ENCODE results near the gene PRRX2.

DNA sequence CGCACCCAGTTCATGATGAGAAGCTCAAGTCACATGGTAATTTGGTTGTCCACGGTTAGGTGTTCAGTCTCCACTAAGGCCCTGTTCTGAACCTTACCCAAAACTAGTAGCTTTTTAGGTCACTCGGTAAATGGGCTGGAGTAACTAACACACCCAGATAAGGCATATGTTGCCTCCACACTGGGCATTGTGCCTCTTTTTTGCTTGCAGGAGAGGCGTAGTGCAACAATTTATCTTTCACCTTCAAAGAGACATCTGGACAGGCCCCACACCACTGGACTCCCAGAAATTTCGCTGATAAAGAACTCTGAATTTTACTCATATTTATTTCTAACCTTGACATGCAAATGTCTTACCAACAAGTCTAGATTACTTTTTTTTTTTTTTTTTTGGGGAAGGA lies 104.2 kb downstream of the PRRX2 start:
- no peak for TF ChIP-seq POLR2A (IDR thresholded peaks at IDR 0.05)
- TF ChIP-seq, protein P1, sequence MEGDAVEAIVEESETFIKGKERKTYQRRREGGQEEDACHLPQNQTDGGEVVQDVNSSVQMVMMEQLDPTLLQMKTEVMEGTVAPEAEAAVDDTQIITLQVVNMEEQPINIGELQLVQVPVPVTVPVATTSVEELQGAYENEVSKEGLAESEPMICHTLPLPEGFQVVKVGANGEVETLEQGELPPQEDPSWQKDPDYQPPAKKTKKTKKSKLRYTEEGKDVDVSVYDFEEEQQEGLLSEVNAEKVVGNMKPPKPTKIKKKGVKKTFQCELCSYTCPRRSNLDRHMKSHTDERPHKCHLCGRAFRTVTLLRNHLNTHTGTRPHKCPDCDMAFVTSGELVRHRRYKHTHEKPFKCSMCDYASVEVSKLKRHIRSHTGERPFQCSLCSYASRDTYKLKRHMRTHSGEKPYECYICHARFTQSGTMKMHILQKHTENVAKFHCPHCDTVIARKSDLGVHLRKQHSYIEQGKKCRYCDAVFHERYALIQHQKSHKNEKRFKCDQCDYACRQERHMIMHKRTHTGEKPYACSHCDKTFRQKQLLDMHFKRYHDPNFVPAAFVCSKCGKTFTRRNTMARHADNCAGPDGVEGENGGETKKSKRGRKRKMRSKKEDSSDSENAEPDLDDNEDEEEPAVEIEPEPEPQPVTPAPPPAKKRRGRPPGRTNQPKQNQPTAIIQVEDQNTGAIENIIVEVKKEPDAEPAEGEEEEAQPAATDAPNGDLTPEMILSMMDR (IDR thresholded peaks at IDR 0.05) = no peak
